ENCODE measurements around the gene TBX20.

DNA sequence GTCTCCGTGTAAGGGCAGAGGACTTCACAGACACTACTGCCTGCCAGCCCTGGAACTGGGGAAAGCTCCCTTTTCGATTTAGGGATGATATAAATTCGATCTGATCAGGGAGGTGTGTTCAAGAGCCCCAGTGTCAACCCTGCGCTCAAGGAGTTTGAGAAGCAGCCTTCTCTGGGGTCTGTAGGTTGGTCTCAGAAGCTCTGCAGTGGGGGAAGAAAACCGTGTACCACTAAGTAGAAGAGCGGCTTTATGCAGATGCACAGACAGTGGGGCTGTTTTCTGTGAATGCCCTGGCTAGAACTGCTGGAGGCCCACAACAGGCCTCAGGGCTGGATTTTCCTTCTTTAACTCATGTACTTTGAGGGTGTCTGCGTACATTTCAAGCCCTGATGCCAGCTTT lies 6.3 kb upstream of the TBX20 start:
- TF ChIP-seq, protein P1, sequence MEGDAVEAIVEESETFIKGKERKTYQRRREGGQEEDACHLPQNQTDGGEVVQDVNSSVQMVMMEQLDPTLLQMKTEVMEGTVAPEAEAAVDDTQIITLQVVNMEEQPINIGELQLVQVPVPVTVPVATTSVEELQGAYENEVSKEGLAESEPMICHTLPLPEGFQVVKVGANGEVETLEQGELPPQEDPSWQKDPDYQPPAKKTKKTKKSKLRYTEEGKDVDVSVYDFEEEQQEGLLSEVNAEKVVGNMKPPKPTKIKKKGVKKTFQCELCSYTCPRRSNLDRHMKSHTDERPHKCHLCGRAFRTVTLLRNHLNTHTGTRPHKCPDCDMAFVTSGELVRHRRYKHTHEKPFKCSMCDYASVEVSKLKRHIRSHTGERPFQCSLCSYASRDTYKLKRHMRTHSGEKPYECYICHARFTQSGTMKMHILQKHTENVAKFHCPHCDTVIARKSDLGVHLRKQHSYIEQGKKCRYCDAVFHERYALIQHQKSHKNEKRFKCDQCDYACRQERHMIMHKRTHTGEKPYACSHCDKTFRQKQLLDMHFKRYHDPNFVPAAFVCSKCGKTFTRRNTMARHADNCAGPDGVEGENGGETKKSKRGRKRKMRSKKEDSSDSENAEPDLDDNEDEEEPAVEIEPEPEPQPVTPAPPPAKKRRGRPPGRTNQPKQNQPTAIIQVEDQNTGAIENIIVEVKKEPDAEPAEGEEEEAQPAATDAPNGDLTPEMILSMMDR (IDR thresholded peaks at IDR 0.05; ENCODE audit: low read depth, low read length) = no peak
- TF ChIP-seq POLR2A (IDR thresholded peaks at IDR 0.05; ENCODE audit: extremely low read depth, insufficient read length) = no peak

Measured in NB4 (cell line).